Measurements from ENCODE around the gene TEX44.

GRCh38 chr2:231606941-231607340 is 14.3 kb downstream of the TEX44 start:
- TF ChIP-seq, protein P1, sequence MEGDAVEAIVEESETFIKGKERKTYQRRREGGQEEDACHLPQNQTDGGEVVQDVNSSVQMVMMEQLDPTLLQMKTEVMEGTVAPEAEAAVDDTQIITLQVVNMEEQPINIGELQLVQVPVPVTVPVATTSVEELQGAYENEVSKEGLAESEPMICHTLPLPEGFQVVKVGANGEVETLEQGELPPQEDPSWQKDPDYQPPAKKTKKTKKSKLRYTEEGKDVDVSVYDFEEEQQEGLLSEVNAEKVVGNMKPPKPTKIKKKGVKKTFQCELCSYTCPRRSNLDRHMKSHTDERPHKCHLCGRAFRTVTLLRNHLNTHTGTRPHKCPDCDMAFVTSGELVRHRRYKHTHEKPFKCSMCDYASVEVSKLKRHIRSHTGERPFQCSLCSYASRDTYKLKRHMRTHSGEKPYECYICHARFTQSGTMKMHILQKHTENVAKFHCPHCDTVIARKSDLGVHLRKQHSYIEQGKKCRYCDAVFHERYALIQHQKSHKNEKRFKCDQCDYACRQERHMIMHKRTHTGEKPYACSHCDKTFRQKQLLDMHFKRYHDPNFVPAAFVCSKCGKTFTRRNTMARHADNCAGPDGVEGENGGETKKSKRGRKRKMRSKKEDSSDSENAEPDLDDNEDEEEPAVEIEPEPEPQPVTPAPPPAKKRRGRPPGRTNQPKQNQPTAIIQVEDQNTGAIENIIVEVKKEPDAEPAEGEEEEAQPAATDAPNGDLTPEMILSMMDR (IDR thresholded peaks at IDR 0.05): no peak
- TF ChIP-seq POLR2A (IDR thresholded peaks at IDR 0.05): no peak

All from breast epithelium (tissue), 3 donors.